ENCODE measurements around the gene GSTT2. TPM values are rescaled to one million over a fixed set of nuclear protein-coding genes. Genes with fewer than 3 reads are reported as not detected.
A peak's percentile ranks its signal among the peaks of the same experiment; 100 is the strongest.
"Not testable (repeated sequence)": the region's sequence is repeated elsewhere in the genome, so short reads cannot be mapped to it uniquely, and the experiment has no call there.

GSTT2 gene
- 6.9 TPM for polyA plus RNA-seq (2012; ENCODE audit: insufficient read depth, insufficient read length, low read depth)

GRCh38 chr22:23979557-23980240 is at the start of gene GSTT2:
GSTT2 (plus strand) TSS chr22:23980134.
- H3K27me3 ChIP-seq, H3K4me1 ChIP-seq, H3K36me3 ChIP-seq, H3K9me3 ChIP-seq, DNase-seq: not testable (repeated sequence)
- 0 out of 2 replicates have a peak within 1 kb of the TSS, but pooled peaks have one; percentile 20 for H3K4me3 ChIP-seq (ENCODE audit: low read depth, low read length)

- no peak overlapping the region for H3K4me3 ChIP-seq (ENCODE audit: low read depth, low read length)
Observed at GRCh38 chr22:23938328-23939016, 41.5 kb upstream of the GSTT2 start.

GRCh38 chr22:23939017-23939357 is 40.9 kb upstream of the GSTT2 start:
- Histone ChIP-seq H3K27me3 (no peaks in the 10 kb centered on the region), H3K36me3 (no peaks in the 10 kb centered on the region), H3K9me3 (no peaks in the 10 kb centered on the region; the same call in 1 of the 2 replicates), H3K4me3 (ENCODE audit: low read depth, low read length) (no peak overlapping the region), H3K4me1 (no peaks in the 10 kb centered on the region)
- TF ChIP-seq CTCF (IDR thresholded peaks at IDR 0.05; ENCODE audit: low read depth, low read length): no peak
- DNase-seq: no peak

More at GRCh38 chr22:23938328-23939016, 41.5 kb upstream of the GSTT2 start:
- no peak for DNase-seq
- Histone ChIP-seq H3K36me3 (no peaks in the 10 kb centered on the region), H3K27me3 (no peaks in the 10 kb centered on the region), H3K4me1 (no peaks in the 10 kb centered on the region), H3K9me3 (no peaks in the 10 kb centered on the region; the same call in 1 of the 2 replicates)
- no peak for TF ChIP-seq CTCF (IDR thresholded peaks at IDR 0.05; ENCODE audit: low read depth, low read length)

- not testable (repeated sequence) for H3K36me3 ChIP-seq; H3K27me3 ChIP-seq; DNase-seq; H3K4me1 ChIP-seq; H3K4me3 ChIP-seq (ENCODE audit: low read depth, low read length); H3K9me3 ChIP-seq
Observed at GRCh38 chr22:23940166-23940565, 39.8 kb upstream of the GSTT2 start.

- not testable (repeated sequence) for H3K27me3 ChIP-seq; H3K36me3 ChIP-seq; H3K9me3 ChIP-seq; H3K4me3 ChIP-seq (ENCODE audit: low read depth, low read length); H3K4me1 ChIP-seq
- peak; percentile 30 for DNase-seq
Observed at GRCh38 chr22:23947391-23947790, 32.5 kb upstream of the GSTT2 start.

- H3K4me3 ChIP-seq (ENCODE audit: low read depth, low read length); DNase-seq; H3K9me3 ChIP-seq; H3K4me1 ChIP-seq; H3K27me3 ChIP-seq; H3K36me3 ChIP-seq: not testable (repeated sequence)
Observed at GRCh38 chr22:23949764-23950163, 30.2 kb upstream of the GSTT2 start.

- DNase-seq; H3K4me3 ChIP-seq (ENCODE audit: low read depth, low read length); H3K4me1 ChIP-seq; H3K36me3 ChIP-seq; H3K9me3 ChIP-seq; H3K27me3 ChIP-seq: not testable (repeated sequence)
Observed at GRCh38 chr22:23951383-23951782, 28.6 kb upstream of the GSTT2 start.

GRCh38 chr22:23952794-23953405 is 27.0 kb upstream of the GSTT2 start:
- H3K27me3 ChIP-seq; DNase-seq; H3K4me1 ChIP-seq; H3K4me3 ChIP-seq (ENCODE audit: low read depth, low read length); H3K36me3 ChIP-seq; H3K9me3 ChIP-seq: not testable (repeated sequence)

GRCh38 chr22:23953485-23953884 is 26.4 kb upstream of the GSTT2 start:
- not testable (repeated sequence) for H3K27me3 ChIP-seq; H3K4me3 ChIP-seq (ENCODE audit: low read depth, low read length); H3K4me1 ChIP-seq; H3K36me3 ChIP-seq; H3K9me3 ChIP-seq; DNase-seq

- DNase-seq; H3K36me3 ChIP-seq; H3K27me3 ChIP-seq; H3K4me3 ChIP-seq (ENCODE audit: low read depth, low read length); H3K4me1 ChIP-seq; H3K9me3 ChIP-seq: not testable (repeated sequence)
Observed at GRCh38 chr22:23954193-23954990, 25.5 kb upstream of the GSTT2 start.

- H3K27me3 ChIP-seq; H3K4me1 ChIP-seq; H3K9me3 ChIP-seq; H3K36me3 ChIP-seq; DNase-seq; H3K4me3 ChIP-seq (ENCODE audit: low read depth, low read length): not testable (repeated sequence)
Observed at GRCh38 chr22:23954991-23955305, 25.0 kb upstream of the GSTT2 start.

- H3K9me3 ChIP-seq; H3K27me3 ChIP-seq; H3K36me3 ChIP-seq; DNase-seq; H3K4me3 ChIP-seq (ENCODE audit: low read depth, low read length); H3K4me1 ChIP-seq: not testable (repeated sequence)
Observed at GRCh38 chr22:23955886-23956285, 24.0 kb upstream of the GSTT2 start.
